Mononuclear cell (primary cell): ENCODE results near the gene TCEAL6. TPM values are rescaled to one million over a fixed set of nuclear protein-coding genes. Genes with fewer than 3 reads are reported as not detected.

Experiments
- H3K27me3 ChIP-seq: 2 replicates; pipeline ENCODE4 v1.6.0; 2011; ENCODE audit warnings: low read length, control low read depth; ENCODE audit not compliant: insufficient read depth
- H3K4me1 ChIP-seq: 2 replicates; pipeline ENCODE4 v1.5.1; 2011; ENCODE audit warnings: mild to moderate bottlenecking, low read length, control low read depth; ENCODE audit not compliant: insufficient read depth
- H3K4me3 ChIP-seq: 2 replicates; pipeline ENCODE4 v1.5.1; 2011; ENCODE audit warnings: mild to moderate bottlenecking, low read length, moderate library complexity
- H3K9me3 ChIP-seq: 2 replicates; pipeline ENCODE4 v1.5.1; 2011; ENCODE audit warnings: low read depth, mild to moderate bottlenecking, control low read depth, low read length
- total RNA-seq: library from RNA; depleted of rRNA; stranded (reverse); fragments of >200 nt; gene quantifications from one replicate; pipeline ENCODE4 v1.2.3, GENCODE V29; 2012

The TCEAL6 gene
- total RNA-seq, 1 donor: not detected

- Histone ChIP-seq H3K4me1 (no peaks in the 10 kb centered on the region), H3K9me3 (no peaks in the 10 kb centered on the region), H3K27me3 (no peaks in the 10 kb centered on the region), H3K4me3 (no peak overlapping the region)
Measured at GRCh38 chrX:102113367-102113766, 28.9 kb downstream of the TCEAL6 start.

Other genes with a start within 250 kb of the TCEAL6 start
- 10.2 TPM for gene ZMAT1, start 210.5 kb downstream of the TCEAL6 start, total RNA-seq
- 0.52 TPM for gene TCEAL2, start 16.8 kb downstream of the TCEAL6 start, total RNA-seq
- 6.8 TPM for gene BEX5, start 13.5 kb upstream of the TCEAL6 start, total RNA-seq
- 0.10 TPM for gene TCP11X1, start 72.8 kb upstream of the TCEAL6 start, total RNA-seq
- gene NXF2, start 104.7 kb upstream of the TCEAL6 start, total RNA-seq: not detected